ENCODE results near the gene RCSD1.
A peak's percentile ranks its signal among the peaks of the same experiment; 100 is the strongest.

Gene RCSD1

DNA sequence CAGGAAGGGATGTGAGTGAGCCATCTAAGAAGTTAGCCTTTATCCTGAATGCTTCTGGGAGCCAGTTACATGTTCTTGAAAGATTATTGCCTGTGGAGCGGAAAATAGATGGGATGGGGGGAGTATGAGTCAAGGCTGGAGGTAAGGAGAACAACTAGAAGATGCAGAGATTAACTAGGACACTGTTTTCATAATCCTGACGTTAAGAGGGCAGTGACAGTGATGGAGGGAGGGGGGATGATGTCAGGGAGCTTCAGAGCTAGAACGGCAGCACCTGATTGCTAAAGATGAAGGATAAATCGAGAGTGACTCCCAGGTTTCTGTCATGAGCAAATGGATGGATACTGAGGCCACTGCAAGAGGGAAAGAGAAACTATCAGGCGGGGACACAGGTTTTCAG is 10.0 kb upstream of the RCSD1 start:
- Histone ChIP-seq H3K4me1 (ENCODE audit: control insufficient read depth, insufficient read depth, low read length) (no peaks in the 10 kb centered on the region), H3K9me3 (ENCODE audit: control insufficient read depth, low read length) (no peaks in the 10 kb centered on the region), H3K27me3 (ENCODE audit: control insufficient read depth, insufficient read depth, low read length) (no peaks in the 10 kb centered on the region)

GRCh38 chr1:167621780-167622313 is 8.2 kb upstream of the RCSD1 start:
- Histone ChIP-seq H3K9ac (ENCODE audit: low read length) (no peak overlapping the region), H3K36me3 (ENCODE audit: control insufficient read depth, insufficient read depth, low read length) (no peaks in the 10 kb centered on the region), H3K27me3 (ENCODE audit: control insufficient read depth, insufficient read depth, low read length) (no peaks in the 10 kb centered on the region), H3K9me3 (ENCODE audit: control insufficient read depth, low read length) (no peaks in the 10 kb centered on the region), H3K4me3 (ENCODE audit: low read length) (no peak overlapping the region), H3K4me1 (ENCODE audit: control insufficient read depth, insufficient read depth, low read length) (no peaks in the 10 kb centered on the region)

More for the DNA sequence above, 10.0 kb upstream of the RCSD1 start:
- Histone ChIP-seq H3K9ac (ENCODE audit: low read length) (no peak overlapping the region), H3K4me3 (ENCODE audit: low read length) (no peak overlapping the region), H3K36me3 (ENCODE audit: control insufficient read depth, insufficient read depth, low read length) (no peaks in the 10 kb centered on the region)

GRCh38 chr1:167623951-167624350 is 6.1 kb upstream of the RCSD1 start:
- Histone ChIP-seq H3K27me3 (ENCODE audit: control insufficient read depth, insufficient read depth, low read length) (peaks cover 3% of the 10 kb centered on the region), H3K36me3 (ENCODE audit: control insufficient read depth, insufficient read depth, low read length) (no peaks in the 10 kb centered on the region), H3K9ac (ENCODE audit: low read length) (no peak overlapping the region), H3K4me1 (ENCODE audit: control insufficient read depth, insufficient read depth, low read length) (peaks cover 14% of the 10 kb centered on the region), H3K9me3 (ENCODE audit: control insufficient read depth, low read length) (no peaks in the 10 kb centered on the region), H3K4me3 (ENCODE audit: low read length) (no peak overlapping the region)

- Histone ChIP-seq H3K4me3 (ENCODE audit: low read length) (no peak overlapping the region), H3K9me3 (ENCODE audit: control insufficient read depth, low read length) (no peaks in the 10 kb centered on the region), H3K27me3 (ENCODE audit: control insufficient read depth, insufficient read depth, low read length) (peaks cover 13% of the 10 kb centered on the region), H3K36me3 (ENCODE audit: control insufficient read depth, insufficient read depth, low read length) (no peaks in the 10 kb centered on the region), H3K9ac (ENCODE audit: low read length) (no peak overlapping the region), H3K4me1 (ENCODE audit: control insufficient read depth, insufficient read depth, low read length) (peaks cover 16% of the 10 kb centered on the region)
Observed at GRCh38 chr1:167625040-167625823, 4.8 kb upstream of the RCSD1 start.

DNA sequence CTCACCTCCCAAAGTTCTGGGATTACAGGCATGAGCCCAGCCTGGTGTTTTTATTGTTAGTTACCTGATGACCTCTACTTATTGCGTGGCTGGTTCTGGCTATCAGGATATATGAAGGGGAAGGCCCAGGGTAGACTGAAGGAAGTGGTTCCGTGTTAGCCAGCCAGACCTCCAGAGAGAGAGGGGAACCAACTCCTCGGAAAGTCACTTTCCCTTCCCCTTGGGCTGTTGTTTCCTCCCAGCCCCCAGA is 2.5 kb upstream of the RCSD1 start:
- peaks cover 22% of the 10 kb centered on the region for H3K27me3 ChIP-seq (ENCODE audit: control insufficient read depth, insufficient read depth, low read length)
- no peaks in the 10 kb centered on the region for H3K36me3 ChIP-seq (ENCODE audit: control insufficient read depth, insufficient read depth, low read length)
- H3K9me3 ChIP-seq (ENCODE audit: control insufficient read depth, low read length): no peaks in the 10 kb centered on the region
- H3K4me3 ChIP-seq (ENCODE audit: low read length): no peak overlapping the region
- H3K4me1 ChIP-seq (ENCODE audit: control insufficient read depth, insufficient read depth, low read length): peaks cover 18% of the 10 kb centered on the region
- no peak overlapping the region for H3K9ac ChIP-seq (ENCODE audit: low read length)

DNA sequence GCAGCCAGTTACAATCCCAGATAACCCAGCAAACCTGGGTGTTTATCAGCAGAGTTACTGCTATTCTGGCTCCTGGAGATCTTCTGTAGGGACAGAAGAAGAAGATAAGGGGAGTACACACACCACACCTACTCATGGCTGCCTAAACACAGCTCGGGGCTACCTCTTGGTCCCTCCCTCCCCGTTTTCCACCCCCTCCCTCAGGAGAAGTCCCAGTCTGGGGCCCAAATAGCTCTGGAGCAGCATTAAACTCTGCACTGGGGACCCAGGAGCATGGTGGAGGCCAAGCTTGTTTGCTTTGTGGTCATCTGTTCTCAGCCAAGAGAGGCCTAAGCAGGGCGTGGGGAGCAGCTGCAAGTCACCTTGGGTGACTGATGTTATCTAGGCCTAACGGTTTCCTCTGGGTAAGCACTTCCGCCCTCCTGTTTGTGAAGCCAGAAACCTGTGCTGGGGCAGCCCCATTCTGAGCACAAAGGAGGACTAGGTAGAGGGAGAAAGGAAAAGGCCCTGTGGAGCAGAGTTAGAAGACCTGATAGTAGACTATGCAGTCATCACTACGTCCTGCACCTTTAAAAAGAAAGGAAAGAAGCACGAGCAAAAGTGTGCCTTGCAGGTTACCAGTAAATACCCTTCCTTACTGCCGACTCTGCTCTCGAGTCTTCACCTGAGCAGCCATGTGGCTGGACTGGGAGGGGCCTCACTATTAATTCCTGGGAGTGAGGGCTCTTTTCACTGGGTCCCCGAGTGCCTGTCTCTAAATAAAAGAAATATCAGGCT is 2.0 kb upstream of the RCSD1 start:
- H3K9me3 ChIP-seq (ENCODE audit: control insufficient read depth, low read length): no peaks in the 10 kb centered on the region
- H3K9ac ChIP-seq (ENCODE audit: low read length): no peak overlapping the region
- no peak overlapping the region for H3K4me3 ChIP-seq (ENCODE audit: low read length)
- peaks cover 26% of the 10 kb centered on the region for H3K27me3 ChIP-seq (ENCODE audit: control insufficient read depth, insufficient read depth, low read length)
- peaks cover 18% of the 10 kb centered on the region for H3K4me1 ChIP-seq (ENCODE audit: control insufficient read depth, insufficient read depth, low read length)
- H3K36me3 ChIP-seq (ENCODE audit: control insufficient read depth, insufficient read depth, low read length): no peaks in the 10 kb centered on the region

GRCh38 chr1:167628741-167629515 is 1.1 kb upstream of the RCSD1 start:
- no peak overlapping the region for H3K9ac ChIP-seq (ENCODE audit: low read length)

GRCh38 chr1:167630568-167631385 is 745 bp downstream of the RCSD1 start:
- Histone ChIP-seq H3K4me3 (ENCODE audit: low read length) (peak overlapping the region; percentile 18), H3K27me3 (ENCODE audit: control insufficient read depth, insufficient read depth, low read length) (peaks cover 39% of the 10 kb centered on the region), H3K9me3 (ENCODE audit: control insufficient read depth, low read length) (no peaks in the 10 kb centered on the region), H3K4me1 (ENCODE audit: control insufficient read depth, insufficient read depth, low read length) (peaks cover 18% of the 10 kb centered on the region), H3K36me3 (ENCODE audit: control insufficient read depth, insufficient read depth, low read length) (no peaks in the 10 kb centered on the region), H3K9ac (ENCODE audit: low read length) (peak overlapping the region; percentile 71)

More at GRCh38 chr1:167628741-167629515, 1.1 kb upstream of the RCSD1 start:
- peaks cover 18% of the 10 kb centered on the region for H3K4me1 ChIP-seq (ENCODE audit: control insufficient read depth, insufficient read depth, low read length)
- peaks cover 27% of the 10 kb centered on the region for H3K27me3 ChIP-seq (ENCODE audit: control insufficient read depth, insufficient read depth, low read length)
- no peaks in the 10 kb centered on the region for H3K36me3 ChIP-seq (ENCODE audit: control insufficient read depth, insufficient read depth, low read length)
- H3K4me3 ChIP-seq (ENCODE audit: low read length): no peak overlapping the region
- H3K9me3 ChIP-seq (ENCODE audit: control insufficient read depth, low read length): no peaks in the 10 kb centered on the region

GRCh38 chr1:167631386-167631935 is 1.4 kb downstream of the RCSD1 start:
- H3K36me3 ChIP-seq (ENCODE audit: control insufficient read depth, insufficient read depth, low read length): no peaks in the 10 kb centered on the region
- H3K27me3 ChIP-seq (ENCODE audit: control insufficient read depth, insufficient read depth, low read length): peaks cover 44% of the 10 kb centered on the region
- H3K9me3 ChIP-seq (ENCODE audit: control insufficient read depth, low read length): no peaks in the 10 kb centered on the region
- H3K4me1 ChIP-seq (ENCODE audit: control insufficient read depth, insufficient read depth, low read length): peaks cover 18% of the 10 kb centered on the region
- H3K9ac ChIP-seq (ENCODE audit: low read length): peak overlapping the region; percentile 71
- H3K4me3 ChIP-seq (ENCODE audit: low read length): peak overlapping the region; percentile 18

- Histone ChIP-seq H3K36me3 (ENCODE audit: control insufficient read depth, insufficient read depth, low read length) (no peaks in the 10 kb centered on the region), H3K4me1 (ENCODE audit: control insufficient read depth, insufficient read depth, low read length) (peaks cover 18% of the 10 kb centered on the region), H3K9me3 (ENCODE audit: control insufficient read depth, low read length) (no peaks in the 10 kb centered on the region), H3K9ac (ENCODE audit: low read length) (no peak overlapping the region), H3K27me3 (ENCODE audit: control insufficient read depth, insufficient read depth, low read length) (peaks cover 47% of the 10 kb centered on the region), H3K4me3 (ENCODE audit: low read length) (no peak overlapping the region)
Observed at GRCh38 chr1:167631936-167632614, 2.0 kb downstream of the RCSD1 start.

Measured in mucosa of stomach (tissue), 1 donor.